Astrocyte of the cerebellum (primary cell): ENCODE measurements around the gene MED31.
"Not testable (repeated sequence)": the region's sequence is repeated elsewhere in the genome, so short reads cannot be mapped to it uniquely, and the experiment has no call there.

Source experiments
- DNase-seq: peaks from one replicate; pipeline ENCODE4 v3.0.0-alpha.2; 2011; ENCODE audit warnings: low read depth
- H3K4me3 ChIP-seq: 2 replicates; pipeline ENCODE4 v1.5.1; 2011; ENCODE audit warnings: mild to moderate bottlenecking, low read depth, low read length, moderate library complexity
- in situ Hi-C: cut with HindIII; loops from 2 replicates; pipeline ENCODE4 v1.10.0; 2017; ENCODE audit warnings: low sequenced_read_pairs
- TF ChIP-seq, protein P1 (sequence below): IDR thresholded peaks from 2 replicates; pipeline ENCODE4 v1.5.1; 2012; ENCODE audit warnings: low read length, low read depth, moderate library complexity, mild to moderate bottlenecking; ENCODE audit errors: missing control alignments

The MED31 gene

DNA sequence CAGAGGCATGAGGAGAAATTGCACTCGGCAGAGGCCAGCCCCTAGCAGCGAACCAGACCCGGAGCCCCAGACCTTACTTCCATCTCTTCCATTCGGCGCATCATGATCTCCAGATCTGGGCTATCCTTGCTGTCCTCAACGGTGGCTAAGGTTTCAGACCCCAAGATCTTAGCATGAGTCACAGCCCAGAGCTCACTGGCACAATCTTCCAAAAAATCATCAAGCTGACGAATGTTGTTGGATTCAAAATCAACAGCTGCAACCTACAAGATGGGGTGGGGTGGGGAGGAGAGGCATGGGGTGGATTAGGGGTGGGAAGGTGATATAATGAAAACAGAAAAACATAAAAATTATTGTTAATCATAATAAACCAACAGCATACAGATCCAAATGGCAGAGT is 55.3 kb downstream of the MED31 start:
- in situ Hi-C loops: no loop called here
- TF ChIP-seq, protein P1, sequence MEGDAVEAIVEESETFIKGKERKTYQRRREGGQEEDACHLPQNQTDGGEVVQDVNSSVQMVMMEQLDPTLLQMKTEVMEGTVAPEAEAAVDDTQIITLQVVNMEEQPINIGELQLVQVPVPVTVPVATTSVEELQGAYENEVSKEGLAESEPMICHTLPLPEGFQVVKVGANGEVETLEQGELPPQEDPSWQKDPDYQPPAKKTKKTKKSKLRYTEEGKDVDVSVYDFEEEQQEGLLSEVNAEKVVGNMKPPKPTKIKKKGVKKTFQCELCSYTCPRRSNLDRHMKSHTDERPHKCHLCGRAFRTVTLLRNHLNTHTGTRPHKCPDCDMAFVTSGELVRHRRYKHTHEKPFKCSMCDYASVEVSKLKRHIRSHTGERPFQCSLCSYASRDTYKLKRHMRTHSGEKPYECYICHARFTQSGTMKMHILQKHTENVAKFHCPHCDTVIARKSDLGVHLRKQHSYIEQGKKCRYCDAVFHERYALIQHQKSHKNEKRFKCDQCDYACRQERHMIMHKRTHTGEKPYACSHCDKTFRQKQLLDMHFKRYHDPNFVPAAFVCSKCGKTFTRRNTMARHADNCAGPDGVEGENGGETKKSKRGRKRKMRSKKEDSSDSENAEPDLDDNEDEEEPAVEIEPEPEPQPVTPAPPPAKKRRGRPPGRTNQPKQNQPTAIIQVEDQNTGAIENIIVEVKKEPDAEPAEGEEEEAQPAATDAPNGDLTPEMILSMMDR: no peak
- H3K4me3 ChIP-seq: no peak overlapping the region
- DNase-seq: no peak

DNA sequence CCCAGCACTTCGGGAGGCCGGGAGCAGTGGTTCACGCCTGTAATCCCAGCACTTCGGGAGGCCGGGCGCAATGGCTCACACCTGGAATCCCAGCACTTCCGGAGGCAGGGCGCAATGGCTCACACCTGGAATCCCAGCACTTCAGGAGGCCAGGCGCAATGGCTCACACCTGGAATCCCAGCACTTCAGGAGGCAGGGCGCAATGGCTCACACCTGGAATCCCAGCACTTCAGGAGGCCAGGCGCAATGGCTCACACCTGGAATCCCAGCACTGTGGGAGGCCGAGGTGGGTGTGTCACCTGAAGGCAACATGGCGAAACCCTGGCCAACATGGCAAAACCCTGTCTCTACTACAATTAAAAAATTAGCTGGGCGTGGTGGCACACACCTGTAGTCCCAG is 58.0 kb downstream of the MED31 start:
- H3K4me3 ChIP-seq, DNase-seq, in situ Hi-C loops: not testable (repeated sequence)
